ENCODE measurements around the gene ENO4.
A peak's percentile ranks its signal among the peaks of the same experiment; 100 is the strongest.

Gene ENO4, protein sequence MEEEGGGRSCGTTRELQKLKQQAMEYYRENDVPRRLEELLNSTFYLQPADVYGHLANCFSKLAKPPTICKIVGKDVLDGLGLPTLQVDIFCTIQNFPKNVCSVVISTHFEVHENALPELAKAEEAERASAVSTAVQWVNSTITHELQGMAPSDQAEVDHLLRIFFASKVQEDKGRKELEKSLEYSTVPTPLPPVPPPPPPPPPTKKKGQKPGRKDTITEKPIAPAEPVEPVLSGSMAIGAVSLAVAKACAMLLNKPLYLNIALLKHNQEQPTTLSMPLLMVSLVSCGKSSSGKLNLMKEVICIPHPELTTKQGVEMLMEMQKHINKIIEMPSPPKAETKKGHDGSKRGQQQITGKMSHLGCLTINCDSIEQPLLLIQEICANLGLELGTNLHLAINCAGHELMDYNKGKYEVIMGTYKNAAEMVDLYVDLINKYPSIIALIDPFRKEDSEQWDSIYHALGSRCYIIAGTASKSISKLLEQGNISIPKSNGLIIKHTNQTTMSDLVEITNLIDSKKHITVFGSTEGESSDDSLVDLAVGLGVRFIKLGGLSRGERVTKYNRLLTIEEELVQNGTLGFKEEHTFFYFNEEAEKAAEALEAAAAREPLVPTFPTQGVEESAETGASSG

DNA sequence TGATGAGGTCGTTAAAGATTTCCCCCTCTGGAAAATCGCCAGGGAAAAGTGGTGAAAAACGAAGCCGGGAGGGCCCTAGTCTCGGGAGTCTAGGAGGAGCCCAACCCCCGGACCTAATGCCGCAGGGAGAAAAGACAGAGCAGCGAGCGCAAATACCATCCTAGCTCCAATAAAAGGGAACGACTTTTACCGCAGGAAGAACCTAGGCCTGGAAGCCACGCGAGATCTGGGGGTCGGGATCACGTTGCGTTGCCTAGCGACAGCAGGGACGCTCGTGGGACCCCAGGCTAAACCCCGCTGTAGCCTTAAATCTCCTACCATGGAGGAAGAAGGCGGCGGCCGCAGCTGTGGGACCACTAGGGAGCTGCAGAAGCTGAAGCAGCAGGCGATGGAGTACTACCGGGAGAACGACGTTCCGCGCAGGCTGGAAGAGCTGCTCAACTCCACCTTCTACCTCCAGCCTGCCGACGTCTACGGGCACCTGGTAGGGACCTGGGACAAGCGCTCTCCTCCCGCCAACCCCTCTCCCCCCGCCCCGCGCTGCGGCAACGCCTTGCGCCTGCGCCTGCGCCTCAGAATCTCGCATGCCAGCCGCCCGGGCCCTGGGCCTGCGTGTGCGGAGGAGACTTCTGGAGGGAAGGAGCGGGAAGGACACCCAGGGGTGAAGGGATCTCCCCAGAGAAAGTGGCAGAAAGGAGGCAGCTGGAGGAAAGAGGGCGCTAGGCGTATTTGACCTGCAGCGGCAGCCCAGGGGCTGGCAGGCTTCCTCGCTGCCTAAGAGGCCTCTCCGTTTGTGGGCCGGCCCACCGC, at the start of gene ENO4:
Gene ENO4 (plus strand): TSS at position 252 of the 810 bp plus-strand sequence. CDS start 68 bp downstream, at position 320.
- Histone ChIP-seq H3K4me1 (ENCODE audit: insufficient read depth, low read length) (peaks cover 5% of the 10 kb centered on the region), H3K27ac (ENCODE audit: low read depth, low read length) (peak within 1 kb of the TSS; percentile 72), H3K27me3 (ENCODE audit: control insufficient read depth in 1 of 2, insufficient read depth in 2 of 2, low read length in 2 of 2) (no peaks in the 10 kb centered on the region), H3K4me3 (ENCODE audit: low read depth in 1 of 2, low read length in 2 of 2) (peak within 1 kb of the TSS; percentile 83 to 85), H3K9me3 (ENCODE audit: low read length) (no peaks in the 10 kb centered on the region), H3K9ac (ENCODE audit: low read length) (peak within 1 kb of the TSS; percentile 51), H3K36me3 (ENCODE audit: insufficient read depth, low read length) (no peaks in the 10 kb centered on the region)

DNA sequence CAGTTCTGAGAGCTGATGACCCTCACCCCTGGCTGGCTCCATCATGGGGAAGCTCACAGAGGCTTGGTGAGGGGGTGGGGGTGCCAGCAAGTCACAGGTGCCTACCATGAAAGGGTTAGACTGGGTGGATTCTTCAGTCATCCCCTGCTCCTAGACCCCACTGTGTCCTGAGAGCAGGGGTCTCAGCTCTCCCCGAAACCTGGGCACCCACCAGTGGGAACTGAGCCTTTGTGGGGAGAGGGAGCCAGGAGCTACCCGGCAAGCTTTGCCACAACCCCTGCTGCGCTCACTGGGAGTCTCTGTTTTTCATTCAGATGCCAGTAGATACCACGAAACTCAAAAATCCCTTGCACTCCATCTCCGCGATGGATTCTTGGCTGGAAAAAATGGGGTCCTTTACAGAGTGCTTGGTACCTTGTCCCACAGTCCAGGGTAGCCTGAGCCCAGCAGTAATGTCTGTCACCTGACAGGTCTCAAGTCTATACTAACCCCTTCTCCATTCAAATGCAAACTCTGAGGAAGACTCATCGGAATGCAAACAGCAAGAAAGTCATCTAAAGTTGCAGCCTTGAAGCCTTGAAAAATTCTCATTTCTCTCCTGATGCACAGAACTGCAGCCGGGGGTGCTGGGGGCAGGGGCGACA, 48.9 kb upstream of the ENO4 start:
- Histone ChIP-seq H3K27ac (ENCODE audit: low read depth, low read length) (no peak overlapping the region), H3K9ac (ENCODE audit: low read length) (no peak overlapping the region), H3K27me3 (ENCODE audit: control insufficient read depth in 1 of 2, insufficient read depth in 2 of 2, low read length in 2 of 2) (peaks cover 0 to 18% of the 10 kb centered on the region in 2 donors)

DNA sequence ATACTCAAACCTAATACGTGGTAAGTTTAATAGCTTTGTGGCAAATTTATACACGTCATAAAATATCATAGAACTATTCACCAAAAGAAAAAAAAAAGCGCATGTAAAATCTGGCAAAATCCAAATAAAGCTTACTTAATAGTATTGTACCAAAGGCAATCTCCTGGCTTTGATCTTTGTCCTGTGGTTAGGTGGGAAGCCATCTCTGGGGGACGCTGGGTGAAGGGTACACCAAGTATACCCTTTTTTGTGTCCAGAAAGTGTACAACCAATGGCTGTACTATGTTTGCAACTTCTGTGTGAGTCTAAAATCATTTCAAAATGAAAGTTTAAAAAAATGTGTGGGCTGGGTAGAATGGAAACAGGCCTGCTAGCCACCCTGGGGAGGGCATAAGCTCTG, 47.6 kb upstream of the ENO4 start:
- Histone ChIP-seq H3K9me3 (ENCODE audit: low read length) (no peaks in the 10 kb centered on the region), H3K4me3 (ENCODE audit: low read depth in 1 of 2, low read length in 2 of 2) (no peak overlapping the region), H3K36me3 (ENCODE audit: insufficient read depth, low read length) (no peaks in the 10 kb centered on the region), H3K27ac (ENCODE audit: low read depth, low read length) (no peak overlapping the region), H3K4me1 (ENCODE audit: insufficient read depth, low read length) (no peaks in the 10 kb centered on the region), H3K27me3 (ENCODE audit: control insufficient read depth in 1 of 2, insufficient read depth in 2 of 2, low read length in 2 of 2) (peaks cover 0 to 12% of the 10 kb centered on the region in 2 donors), H3K9ac (ENCODE audit: low read length) (no peak overlapping the region)

More for the DNA sequence above, 48.9 kb upstream of the ENO4 start:
- H3K36me3 ChIP-seq (ENCODE audit: insufficient read depth, low read length): no peaks in the 10 kb centered on the region
- no peak overlapping the region for H3K4me3 ChIP-seq (ENCODE audit: low read depth in 1 of 2, low read length in 2 of 2)
- H3K9me3 ChIP-seq (ENCODE audit: low read length): no peaks in the 10 kb centered on the region
- no peaks in the 10 kb centered on the region for H3K4me1 ChIP-seq (ENCODE audit: insufficient read depth, low read length)

DNA sequence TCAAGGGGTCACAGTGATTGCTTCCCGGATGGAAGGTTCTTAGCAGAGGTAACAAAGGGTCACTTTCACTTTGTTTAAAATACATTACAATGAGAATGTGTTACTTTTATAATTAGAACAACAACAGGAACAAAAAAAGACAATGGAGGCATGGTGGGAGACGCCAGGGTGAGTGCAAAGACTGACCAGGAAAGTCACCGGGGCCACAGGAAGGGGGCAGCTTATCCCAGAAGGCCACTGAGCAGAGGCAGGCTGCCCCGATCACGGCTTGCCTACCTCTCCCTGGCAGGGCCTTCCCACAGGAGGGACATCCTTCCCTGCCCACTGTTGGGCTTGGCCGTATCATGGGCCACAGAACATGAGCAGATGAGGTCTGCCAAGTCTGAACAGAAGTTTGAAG, 46.8 kb upstream of the ENO4 start:
- H3K9me3 ChIP-seq (ENCODE audit: low read length): no peaks in the 10 kb centered on the region
- no peaks in the 10 kb centered on the region for H3K36me3 ChIP-seq (ENCODE audit: insufficient read depth, low read length)
- H3K27me3 ChIP-seq (ENCODE audit: control insufficient read depth in 1 of 2, insufficient read depth in 2 of 2, low read length in 2 of 2): peaks cover 0 to 4% of the 10 kb centered on the region in 2 donors
- no peak overlapping the region for H3K27ac ChIP-seq (ENCODE audit: low read depth, low read length)
- H3K4me1 ChIP-seq (ENCODE audit: insufficient read depth, low read length): no peaks in the 10 kb centered on the region
- no peak overlapping the region for H3K4me3 ChIP-seq (ENCODE audit: low read depth in 1 of 2, low read length in 2 of 2)
- H3K9ac ChIP-seq (ENCODE audit: low read length): no peak overlapping the region

DNA sequence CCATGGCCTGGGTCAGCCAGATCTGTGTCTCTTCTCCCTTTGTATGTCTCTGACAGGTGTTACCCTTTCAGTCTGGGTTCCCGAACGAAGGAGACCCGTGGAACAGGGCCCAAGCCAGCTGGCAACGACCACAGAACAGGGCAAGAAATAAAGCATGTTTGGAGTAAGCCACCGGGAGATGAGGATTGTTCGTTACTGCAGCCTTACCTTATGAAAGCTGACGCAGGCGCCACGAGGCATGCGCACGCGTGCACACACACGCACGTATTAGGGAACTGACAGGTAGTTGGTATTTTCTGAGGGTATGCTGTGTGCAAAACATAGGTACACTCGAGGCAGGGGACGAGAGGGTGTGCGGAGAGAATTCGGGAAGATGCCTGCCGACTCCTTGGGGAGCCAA, 46.4 kb upstream of the ENO4 start:
- no peaks in the 10 kb centered on the region for H3K9me3 ChIP-seq (ENCODE audit: low read length)
- H3K4me3 ChIP-seq (ENCODE audit: low read depth in 1 of 2, low read length in 2 of 2): no peak overlapping the region
- no peak overlapping the region for H3K9ac ChIP-seq (ENCODE audit: low read length)
- H3K4me1 ChIP-seq (ENCODE audit: insufficient read depth, low read length): no peaks in the 10 kb centered on the region
- no peak overlapping the region for H3K27ac ChIP-seq (ENCODE audit: low read depth, low read length)
- H3K27me3 ChIP-seq (ENCODE audit: control insufficient read depth in 1 of 2, insufficient read depth in 2 of 2, low read length in 2 of 2): peaks cover 0 to under 1% of the 10 kb centered on the region in 2 donors
- H3K36me3 ChIP-seq (ENCODE audit: insufficient read depth, low read length): no peaks in the 10 kb centered on the region

DNA sequence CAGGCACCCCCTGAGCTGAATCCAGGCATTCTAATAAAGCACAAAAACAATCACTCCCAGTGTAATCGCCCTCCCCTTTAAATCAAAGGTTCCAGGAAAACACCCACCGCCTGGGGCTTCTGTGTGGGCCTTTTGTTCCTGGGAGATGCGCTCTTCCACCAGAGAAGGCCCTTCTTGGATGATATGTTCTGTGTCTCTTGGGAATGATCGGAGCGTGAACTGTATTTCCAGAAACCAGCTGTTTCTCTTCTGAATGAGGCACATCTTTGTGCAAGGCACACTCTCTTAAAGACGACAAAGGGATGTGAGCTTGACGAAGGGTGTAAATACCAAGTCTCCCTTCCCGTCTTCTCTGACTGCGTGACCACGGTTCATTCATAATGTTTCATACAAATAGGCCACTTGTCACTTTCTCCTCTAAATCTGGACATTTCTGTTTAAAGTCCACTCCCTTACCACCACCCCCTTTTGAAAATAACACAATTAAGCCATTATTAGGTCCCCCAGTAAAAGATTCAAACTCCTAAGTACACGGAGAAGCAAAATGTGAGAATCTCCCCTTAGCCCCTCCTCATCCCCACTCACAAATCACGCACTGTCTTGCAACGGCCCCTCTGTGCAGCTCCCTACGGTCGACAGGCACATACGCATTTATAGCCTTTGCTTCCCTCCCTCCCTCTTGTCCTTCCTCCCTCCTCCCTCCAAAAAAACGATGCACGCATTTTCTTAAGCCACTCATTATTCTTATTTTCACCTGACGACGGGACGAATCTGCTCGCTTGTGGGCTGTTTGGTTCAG, 45.6 kb upstream of the ENO4 start:
- no peak overlapping the region for H3K9ac ChIP-seq (ENCODE audit: low read length)
- H3K4me3 ChIP-seq (ENCODE audit: low read depth in 1 of 2, low read length in 2 of 2): no peak overlapping the region
- no peaks in the 10 kb centered on the region for H3K9me3 ChIP-seq (ENCODE audit: low read length)
- H3K27ac ChIP-seq (ENCODE audit: low read depth, low read length): no peak overlapping the region
- no peaks in the 10 kb centered on the region for H3K36me3 ChIP-seq (ENCODE audit: insufficient read depth, low read length)
- no peaks in the 10 kb centered on the region for H3K4me1 ChIP-seq (ENCODE audit: insufficient read depth, low read length)
- H3K27me3 ChIP-seq (ENCODE audit: control insufficient read depth in 1 of 2, insufficient read depth in 2 of 2, low read length in 2 of 2): peaks cover 0 to 3% of the 10 kb centered on the region in 2 donors

DNA sequence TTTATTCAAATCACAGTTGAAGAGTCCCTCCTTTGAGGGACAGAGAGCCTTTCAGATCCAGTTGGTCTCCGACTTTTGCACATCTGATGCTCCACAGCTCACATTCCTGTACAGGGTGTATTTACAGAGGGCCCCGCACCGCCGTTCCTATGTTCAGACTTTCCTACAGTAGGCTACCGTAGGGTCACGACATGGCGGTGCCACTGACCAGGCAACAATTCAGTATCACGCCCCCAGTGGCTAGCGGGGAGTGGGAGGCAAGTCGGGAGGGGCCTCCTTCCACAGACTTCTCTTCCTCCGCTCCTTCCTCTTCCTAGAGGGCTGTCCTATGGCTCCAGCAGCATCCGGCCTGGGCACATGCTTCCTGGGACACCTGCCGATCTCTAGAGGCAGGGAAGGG, 40.6 kb upstream of the ENO4 start:
- Histone ChIP-seq H3K4me1 (ENCODE audit: insufficient read depth, low read length) (no peaks in the 10 kb centered on the region), H3K27ac (ENCODE audit: low read depth, low read length) (no peak overlapping the region), H3K9ac (ENCODE audit: low read length) (no peak overlapping the region), H3K9me3 (ENCODE audit: low read length) (no peaks in the 10 kb centered on the region), H3K36me3 (ENCODE audit: insufficient read depth, low read length) (no peaks in the 10 kb centered on the region), H3K27me3 (ENCODE audit: control insufficient read depth in 1 of 2, insufficient read depth in 2 of 2, low read length in 2 of 2) (peaks cover 14 to 16% of the 10 kb centered on the region in 2 donors), H3K4me3 (ENCODE audit: low read depth in 1 of 2, low read length in 2 of 2) (no peak overlapping the region)

DNA sequence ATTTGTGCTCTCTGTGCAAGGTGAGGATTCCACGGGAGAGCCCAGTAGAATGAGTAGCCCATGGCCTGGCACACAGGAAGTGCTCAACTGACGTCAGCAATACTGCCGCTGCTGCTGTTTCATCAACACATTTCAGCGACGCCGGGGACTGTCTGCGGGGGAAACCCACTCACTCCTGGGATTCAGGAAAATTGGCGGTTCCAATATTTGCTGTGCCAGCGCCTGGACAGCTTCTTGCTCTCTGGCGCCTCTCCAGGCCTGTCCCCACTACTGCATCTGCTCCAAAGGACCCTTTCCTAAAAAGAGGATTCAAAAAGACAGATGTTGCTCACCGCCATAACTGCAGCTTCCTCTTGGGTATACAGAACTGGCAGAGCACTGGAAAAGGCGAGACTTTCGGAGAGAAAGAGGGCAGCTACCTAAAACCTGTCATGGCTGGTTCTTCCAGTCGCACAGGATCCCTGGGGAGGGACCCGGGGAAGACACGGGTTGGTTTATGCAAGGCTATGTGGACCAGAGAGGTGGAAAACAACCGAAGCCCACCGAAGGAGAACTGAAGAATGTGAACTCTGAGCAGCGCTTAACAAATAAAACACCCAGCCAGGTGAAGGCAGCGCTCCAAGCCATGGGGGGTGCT, 39.7 kb upstream of the ENO4 start:
- no peaks in the 10 kb centered on the region for H3K4me1 ChIP-seq (ENCODE audit: insufficient read depth, low read length)
- H3K27ac ChIP-seq (ENCODE audit: low read depth, low read length): no peak overlapping the region
- H3K9ac ChIP-seq (ENCODE audit: low read length): no peak overlapping the region
- no peaks in the 10 kb centered on the region for H3K9me3 ChIP-seq (ENCODE audit: low read length)
- peaks cover 14 to 16% of the 10 kb centered on the region in 2 donors for H3K27me3 ChIP-seq (ENCODE audit: control insufficient read depth in 1 of 2, insufficient read depth in 2 of 2, low read length in 2 of 2)
- no peak overlapping the region for H3K4me3 ChIP-seq (ENCODE audit: low read depth in 1 of 2, low read length in 2 of 2)
- H3K36me3 ChIP-seq (ENCODE audit: insufficient read depth, low read length): no peaks in the 10 kb centered on the region

DNA sequence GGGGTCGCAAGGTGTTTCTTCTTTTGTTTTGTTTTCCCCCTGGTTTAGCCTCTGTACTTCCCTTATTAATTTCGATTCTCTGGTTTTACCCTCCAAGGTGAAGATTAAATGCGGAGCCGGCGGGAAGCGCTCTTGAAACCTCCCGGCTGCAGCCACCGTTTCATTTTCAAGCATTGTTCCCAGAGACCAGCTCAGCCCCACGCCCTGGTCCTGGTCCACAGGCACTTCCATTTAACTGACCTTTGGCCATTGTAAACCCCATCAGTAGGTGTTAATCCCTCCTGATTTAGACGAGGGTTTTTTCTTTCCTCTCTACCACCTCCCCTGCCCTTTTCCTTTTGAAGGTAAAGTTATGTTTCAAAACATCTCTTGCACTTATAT, 39.2 kb upstream of the ENO4 start:
- Histone ChIP-seq H3K4me3 (ENCODE audit: low read depth in 1 of 2, low read length in 2 of 2) (no peak overlapping the region), H3K4me1 (ENCODE audit: insufficient read depth, low read length) (no peaks in the 10 kb centered on the region), H3K27ac (ENCODE audit: low read depth, low read length) (no peak overlapping the region), H3K9ac (ENCODE audit: low read length) (no peak overlapping the region), H3K27me3 (ENCODE audit: control insufficient read depth in 1 of 2, insufficient read depth in 2 of 2, low read length in 2 of 2) (peaks cover 14 to 16% of the 10 kb centered on the region in 2 donors), H3K9me3 (ENCODE audit: low read length) (no peaks in the 10 kb centered on the region), H3K36me3 (ENCODE audit: insufficient read depth, low read length) (no peaks in the 10 kb centered on the region)

DNA sequence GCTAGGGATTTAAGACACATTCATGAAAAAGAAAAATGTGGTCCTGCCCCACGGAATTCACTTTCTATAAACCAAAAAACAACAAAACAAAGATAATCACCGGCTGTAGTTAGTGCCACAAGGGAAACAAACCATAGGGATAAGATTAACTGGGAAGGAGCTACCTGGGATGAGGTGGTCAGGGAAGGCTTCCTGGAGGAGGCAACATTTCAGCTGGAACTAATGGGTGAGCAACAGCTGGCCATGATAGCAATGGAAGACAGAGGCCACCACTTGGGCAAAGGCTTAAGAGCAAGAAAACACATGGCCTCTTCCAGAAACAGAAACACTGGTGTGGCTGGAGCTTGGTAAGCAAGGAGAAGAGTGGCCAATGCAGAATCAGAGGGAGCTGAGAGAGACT, 38.4 kb upstream of the ENO4 start:
- Histone ChIP-seq H3K4me3 (ENCODE audit: low read depth in 1 of 2, low read length in 2 of 2) (no peak overlapping the region), H3K4me1 (ENCODE audit: insufficient read depth, low read length) (no peaks in the 10 kb centered on the region), H3K27ac (ENCODE audit: low read depth, low read length) (no peak overlapping the region), H3K36me3 (ENCODE audit: insufficient read depth, low read length) (no peaks in the 10 kb centered on the region), H3K9ac (ENCODE audit: low read length) (no peak overlapping the region), H3K27me3 (ENCODE audit: control insufficient read depth in 1 of 2, insufficient read depth in 2 of 2, low read length in 2 of 2) (peaks cover 14 to 16% of the 10 kb centered on the region in 2 donors), H3K9me3 (ENCODE audit: low read length) (no peaks in the 10 kb centered on the region)
